Left kidney (tissue), 8 donors: ENCODE measurements around the gene CELSR2. TPM values are rescaled to one million over a fixed set of nuclear protein-coding genes. Genes with fewer than 3 reads are reported as not detected.
"Not testable (repeated sequence)": the region's sequence is repeated elsewhere in the genome, so short reads cannot be mapped to it uniquely, and the experiment has no call there.

Source experiments
- DNase-seq: peaks from one replicate; pipeline ENCODE4 v3.0.0-alpha.2; 2013
- long read RNA-seq, 8 donors: transcript quantifications; one replicate each; lab custom pipeline, GENCODE V29; 2026
- polyA plus RNA-seq: library from polyadenylated mRNA; unstranded; fragments of 120-200 nt; gene quantifications from one replicate; pipeline ENCODE4 v1.2.1, GENCODE V29; 2013; ENCODE audit not compliant: insufficient read length

Gene CELSR2, protein sequence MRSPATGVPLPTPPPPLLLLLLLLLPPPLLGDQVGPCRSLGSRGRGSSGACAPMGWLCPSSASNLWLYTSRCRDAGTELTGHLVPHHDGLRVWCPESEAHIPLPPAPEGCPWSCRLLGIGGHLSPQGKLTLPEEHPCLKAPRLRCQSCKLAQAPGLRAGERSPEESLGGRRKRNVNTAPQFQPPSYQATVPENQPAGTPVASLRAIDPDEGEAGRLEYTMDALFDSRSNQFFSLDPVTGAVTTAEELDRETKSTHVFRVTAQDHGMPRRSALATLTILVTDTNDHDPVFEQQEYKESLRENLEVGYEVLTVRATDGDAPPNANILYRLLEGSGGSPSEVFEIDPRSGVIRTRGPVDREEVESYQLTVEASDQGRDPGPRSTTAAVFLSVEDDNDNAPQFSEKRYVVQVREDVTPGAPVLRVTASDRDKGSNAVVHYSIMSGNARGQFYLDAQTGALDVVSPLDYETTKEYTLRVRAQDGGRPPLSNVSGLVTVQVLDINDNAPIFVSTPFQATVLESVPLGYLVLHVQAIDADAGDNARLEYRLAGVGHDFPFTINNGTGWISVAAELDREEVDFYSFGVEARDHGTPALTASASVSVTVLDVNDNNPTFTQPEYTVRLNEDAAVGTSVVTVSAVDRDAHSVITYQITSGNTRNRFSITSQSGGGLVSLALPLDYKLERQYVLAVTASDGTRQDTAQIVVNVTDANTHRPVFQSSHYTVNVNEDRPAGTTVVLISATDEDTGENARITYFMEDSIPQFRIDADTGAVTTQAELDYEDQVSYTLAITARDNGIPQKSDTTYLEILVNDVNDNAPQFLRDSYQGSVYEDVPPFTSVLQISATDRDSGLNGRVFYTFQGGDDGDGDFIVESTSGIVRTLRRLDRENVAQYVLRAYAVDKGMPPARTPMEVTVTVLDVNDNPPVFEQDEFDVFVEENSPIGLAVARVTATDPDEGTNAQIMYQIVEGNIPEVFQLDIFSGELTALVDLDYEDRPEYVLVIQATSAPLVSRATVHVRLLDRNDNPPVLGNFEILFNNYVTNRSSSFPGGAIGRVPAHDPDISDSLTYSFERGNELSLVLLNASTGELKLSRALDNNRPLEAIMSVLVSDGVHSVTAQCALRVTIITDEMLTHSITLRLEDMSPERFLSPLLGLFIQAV (N-terminal part only)
- polyA plus RNA-seq, result 31.8 TPM
- long read RNA-seq, donor 1, partial matches to known transcripts, result 23 of 23 reads
- long read RNA-seq, donor 1, other reads (novel, unspliced or antisense), result 0 of 23 reads
- long read RNA-seq, donor 2, result 0 reads
- long read RNA-seq, donor 3, partial matches to known transcripts, result 6 of 6 reads
- long read RNA-seq, donor 3, other reads (novel, unspliced or antisense), result 0 of 6 reads
- long read RNA-seq, donor 4, result 0 reads
- long read RNA-seq, donor 5, result 0 reads
- long read RNA-seq, donor 6, result 0 reads
- long read RNA-seq, donor 7, result 0 reads
- long read RNA-seq, donor 8, result 0 reads

DNA sequence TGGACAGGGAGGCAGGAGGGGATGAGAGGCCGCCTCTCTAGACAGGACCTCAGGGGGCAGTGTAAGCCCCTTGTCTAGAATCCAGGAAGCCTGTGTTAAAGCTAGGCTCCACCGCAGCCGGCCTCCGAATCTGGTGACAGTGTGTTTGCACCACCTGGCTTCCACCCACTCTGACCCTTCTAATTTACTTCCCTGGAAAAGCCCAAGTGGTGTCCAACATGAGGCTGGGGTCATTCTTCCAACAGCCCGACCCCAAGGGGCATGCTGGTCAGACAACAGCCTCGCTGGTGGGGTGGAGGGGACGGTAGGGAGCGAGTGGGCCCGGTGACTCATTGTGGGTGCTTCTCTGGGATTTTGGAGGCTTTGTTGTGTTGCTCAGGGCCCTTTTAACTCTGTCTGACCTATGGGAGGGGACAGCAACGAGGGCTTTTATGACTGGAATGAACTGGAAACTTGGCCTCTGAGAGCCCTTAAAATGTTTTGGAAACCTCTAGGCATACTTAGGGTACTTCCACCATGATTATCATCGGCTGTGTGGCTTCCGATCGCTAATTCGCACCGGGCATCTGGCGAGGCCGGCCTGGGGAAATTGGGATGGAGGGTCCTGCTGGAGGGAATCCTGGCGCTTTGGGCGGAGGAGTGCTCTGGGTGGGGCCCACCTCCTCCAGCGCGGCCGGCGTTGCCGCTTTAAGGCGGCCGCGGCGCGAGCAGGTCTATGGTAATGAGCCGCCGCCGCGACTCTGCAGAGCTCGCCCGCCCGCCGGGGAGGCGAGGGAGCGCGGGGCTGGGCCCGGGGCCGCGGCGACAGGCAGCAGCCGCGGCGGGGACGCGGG is at the start of gene CELSR2:
Gene CELSR2, plus strand, starts transcription at position 743 of the 833 bp plus-strand sequence. CDS start 541 bp downstream, outside the sequence.
- peak; percentile 67 for DNase-seq

DNA sequence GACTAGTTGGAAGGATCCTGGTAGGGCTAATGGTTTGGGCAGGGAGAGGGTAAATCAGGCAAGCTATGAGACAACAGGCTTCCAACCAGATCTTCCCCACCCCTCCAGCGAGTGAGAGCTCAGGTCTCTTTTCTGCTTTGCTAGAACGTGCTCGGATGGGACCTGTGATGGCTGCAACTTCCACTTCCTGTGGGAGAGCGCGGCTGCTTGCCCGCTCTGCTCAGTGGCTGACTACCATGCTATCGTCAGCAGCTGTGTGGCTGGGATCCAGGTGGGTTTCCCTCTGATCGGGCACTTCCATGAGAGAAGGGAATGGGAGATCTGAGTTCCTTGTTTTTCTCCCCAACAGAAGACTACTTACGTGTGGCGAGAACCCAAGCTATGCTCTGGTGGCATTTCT is 49.6 kb upstream of the CELSR2 start:
- no peak for DNase-seq

DNA sequence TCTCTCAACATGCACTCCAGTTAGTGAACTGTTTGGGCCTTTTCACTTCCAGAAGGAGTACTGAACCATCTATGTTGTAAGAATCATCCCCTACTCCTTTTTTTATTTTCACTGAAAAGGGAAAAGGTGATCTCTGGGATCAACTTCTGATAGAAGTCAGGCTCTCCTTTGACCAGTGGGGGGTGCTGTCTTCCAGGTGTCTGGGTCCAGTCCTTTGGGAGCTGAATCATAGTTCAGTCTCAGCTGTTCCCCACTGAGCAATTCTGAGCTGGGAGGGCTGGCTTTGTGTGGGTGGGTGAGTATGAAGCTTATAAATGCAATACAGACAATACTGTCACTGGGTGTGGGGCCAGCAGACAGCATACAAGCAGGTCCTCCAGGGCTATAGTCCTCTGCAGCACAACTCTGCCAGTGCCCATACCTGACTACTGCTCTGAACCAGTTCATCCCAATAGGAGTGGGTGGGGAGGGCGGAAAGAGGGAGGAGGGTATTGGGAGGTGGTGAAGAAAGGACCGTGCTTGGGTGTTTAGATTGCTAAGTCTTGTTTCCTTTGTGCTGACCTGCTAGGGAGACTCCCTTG is 48.1 kb upstream of the CELSR2 start:
- DNase-seq, result no peak

DNA sequence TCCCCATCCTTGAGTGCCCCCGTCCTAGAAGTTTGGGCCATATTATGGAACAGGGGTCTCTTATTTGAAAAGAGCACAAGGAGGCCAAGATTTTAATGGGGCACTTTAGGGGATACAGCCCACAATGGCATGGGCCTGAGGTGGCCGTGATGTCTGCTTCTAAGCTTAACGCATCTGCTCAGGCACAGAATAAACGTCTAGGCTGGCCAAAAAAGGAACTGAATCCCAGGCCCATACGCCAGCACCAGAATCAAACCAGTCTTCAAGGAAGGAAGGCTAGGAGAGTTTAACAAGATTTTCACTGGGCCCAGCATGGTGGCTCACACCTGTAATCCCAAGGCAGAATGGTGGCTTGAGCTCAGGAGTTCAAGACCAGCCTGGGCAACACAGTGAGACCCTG is 44.9 kb upstream of the CELSR2 start:
- no peak for DNase-seq

DNA sequence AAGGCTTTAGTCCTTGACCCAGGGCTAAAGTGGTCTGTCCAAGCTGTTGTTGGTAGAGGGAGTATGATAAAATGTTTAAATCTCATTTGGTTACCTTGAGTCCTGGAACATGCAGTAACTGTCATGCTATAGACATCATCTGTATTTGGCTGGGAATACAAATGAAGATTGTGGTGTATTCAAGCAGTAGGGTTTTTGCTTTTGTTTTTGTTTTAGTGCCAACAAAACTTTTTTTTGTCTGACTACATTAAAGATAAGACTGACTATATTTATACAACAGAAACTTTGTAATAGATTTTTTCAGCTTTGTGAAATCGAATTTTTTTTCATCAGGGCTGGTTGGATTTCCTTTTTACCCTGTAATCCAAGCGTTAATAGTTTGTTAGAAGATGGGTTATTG is 43.0 kb upstream of the CELSR2 start:
- DNase-seq, result no peak

DNA sequence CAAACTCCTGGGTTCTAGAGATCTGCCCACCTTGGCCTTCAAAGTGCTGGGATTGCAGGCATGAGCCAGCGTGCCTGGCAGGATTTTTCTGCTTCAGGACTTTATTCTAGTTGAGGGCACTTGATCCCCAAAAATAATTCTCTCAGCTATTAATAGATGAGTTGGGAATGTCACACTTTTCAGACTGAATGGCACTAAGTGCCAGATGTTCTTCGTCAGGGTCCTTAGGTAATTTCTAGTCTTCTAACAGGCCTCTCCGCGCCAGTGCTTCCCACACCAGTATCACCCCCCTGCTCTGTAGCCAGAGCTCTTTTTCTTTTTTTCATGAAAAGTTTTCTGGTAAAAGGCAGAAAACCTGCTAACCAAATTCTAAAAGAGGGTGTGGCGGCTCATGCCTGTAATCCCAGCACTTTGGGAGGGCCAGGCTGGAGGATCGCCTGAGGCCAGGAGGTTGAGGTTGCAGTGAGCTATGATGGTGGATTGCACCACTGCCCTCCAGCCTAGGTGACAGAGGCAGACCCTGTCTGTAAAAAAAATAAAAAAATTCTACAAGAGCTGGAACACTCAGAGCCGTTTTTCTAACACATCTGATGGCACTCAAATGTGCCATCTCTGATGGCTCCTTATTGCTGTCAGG is 41.8 kb upstream of the CELSR2 start:
- DNase-seq, result no peak

DNA sequence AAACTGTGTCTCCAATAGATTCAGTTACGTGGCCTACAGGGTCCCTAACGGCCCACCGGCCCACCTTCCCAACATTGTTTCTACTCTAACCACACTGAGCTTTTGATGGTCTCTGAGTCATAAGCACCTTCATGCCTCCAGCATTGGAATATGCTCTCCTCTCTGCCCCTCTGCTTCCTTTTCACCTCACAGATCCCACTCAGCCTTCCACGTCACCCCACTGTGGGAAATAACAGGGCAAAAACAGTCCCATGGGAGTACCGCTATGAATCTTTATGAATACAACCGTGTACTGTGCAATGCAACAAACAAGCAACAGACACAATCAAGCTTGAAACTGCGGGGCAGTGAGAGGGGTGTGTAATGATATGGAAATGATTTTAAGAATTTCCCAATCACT is 40.9 kb upstream of the CELSR2 start:
- DNase-seq, result no peak

DNA sequence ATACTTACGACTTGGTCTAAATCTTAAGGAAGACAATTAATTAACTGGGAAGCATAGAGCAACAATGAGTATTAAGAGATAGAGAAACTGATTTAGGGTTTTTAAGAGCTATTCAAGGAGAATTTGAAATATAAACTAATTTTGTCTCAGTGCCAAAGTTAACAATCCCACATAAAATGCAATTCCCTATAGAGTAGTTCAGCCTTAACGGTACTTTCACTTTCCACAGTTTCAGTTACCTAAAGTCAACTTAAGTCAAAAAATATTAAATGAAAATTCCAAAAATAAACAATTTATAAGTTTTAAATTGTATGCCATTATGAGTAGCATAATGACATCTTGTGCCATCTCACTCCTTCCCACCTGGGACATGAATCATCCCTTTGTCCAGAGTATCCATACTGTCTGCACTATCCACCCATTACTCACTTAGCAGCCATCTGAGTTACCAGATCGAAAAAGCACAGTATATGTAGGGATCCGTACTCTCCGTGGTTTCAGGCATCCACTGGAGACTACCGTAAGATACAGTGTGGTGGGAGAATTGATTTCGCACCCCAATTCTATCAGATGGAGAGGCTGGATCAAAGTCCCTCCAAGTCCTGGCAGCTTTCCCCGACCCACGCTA is 40.4 kb upstream of the CELSR2 start:
- no peak for DNase-seq

DNA sequence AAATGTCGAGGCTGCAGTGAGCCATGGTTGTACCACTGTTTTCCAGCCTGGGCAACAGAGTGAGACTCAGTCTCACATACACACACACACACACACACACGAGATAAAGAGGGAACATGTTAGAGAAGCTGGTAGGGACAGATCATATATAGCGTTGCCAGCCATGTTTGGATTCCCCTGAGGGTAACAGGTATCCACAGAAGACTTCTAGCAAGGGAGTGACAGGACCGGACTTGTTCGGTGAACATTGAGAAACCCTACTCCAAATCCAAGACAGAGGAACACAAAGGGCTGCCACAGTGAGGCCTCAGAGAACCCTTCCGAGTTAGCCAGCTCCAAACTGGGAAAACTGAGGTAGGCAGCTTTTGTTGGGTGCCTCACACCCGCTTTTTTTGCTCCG is 39.3 kb upstream of the CELSR2 start:
- no peak for DNase-seq

DNA sequence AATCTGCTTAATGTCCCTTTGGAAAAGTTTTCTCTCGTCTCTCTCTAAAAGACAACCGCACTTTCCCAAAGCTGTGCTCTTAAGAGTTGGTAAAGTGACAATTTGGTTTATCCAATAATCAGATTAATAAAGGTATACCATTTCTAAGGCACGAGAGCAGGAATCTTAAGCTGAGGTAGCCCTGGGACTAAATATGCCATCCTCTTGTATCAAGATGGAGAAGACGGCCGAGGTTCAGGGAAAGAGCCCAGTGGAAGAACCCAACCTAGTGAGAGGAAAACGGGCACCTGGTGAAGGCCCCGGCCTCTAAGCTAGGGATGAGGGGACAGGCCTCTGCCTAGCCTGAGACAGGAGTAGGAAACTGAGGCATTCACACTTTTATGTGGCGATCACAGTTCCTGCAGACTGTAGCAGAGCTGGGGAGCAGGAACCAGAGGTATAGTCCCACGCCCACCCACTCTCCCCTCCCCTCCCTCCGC is 36.0 kb upstream of the CELSR2 start:
- DNase-seq, result no peak

DNA sequence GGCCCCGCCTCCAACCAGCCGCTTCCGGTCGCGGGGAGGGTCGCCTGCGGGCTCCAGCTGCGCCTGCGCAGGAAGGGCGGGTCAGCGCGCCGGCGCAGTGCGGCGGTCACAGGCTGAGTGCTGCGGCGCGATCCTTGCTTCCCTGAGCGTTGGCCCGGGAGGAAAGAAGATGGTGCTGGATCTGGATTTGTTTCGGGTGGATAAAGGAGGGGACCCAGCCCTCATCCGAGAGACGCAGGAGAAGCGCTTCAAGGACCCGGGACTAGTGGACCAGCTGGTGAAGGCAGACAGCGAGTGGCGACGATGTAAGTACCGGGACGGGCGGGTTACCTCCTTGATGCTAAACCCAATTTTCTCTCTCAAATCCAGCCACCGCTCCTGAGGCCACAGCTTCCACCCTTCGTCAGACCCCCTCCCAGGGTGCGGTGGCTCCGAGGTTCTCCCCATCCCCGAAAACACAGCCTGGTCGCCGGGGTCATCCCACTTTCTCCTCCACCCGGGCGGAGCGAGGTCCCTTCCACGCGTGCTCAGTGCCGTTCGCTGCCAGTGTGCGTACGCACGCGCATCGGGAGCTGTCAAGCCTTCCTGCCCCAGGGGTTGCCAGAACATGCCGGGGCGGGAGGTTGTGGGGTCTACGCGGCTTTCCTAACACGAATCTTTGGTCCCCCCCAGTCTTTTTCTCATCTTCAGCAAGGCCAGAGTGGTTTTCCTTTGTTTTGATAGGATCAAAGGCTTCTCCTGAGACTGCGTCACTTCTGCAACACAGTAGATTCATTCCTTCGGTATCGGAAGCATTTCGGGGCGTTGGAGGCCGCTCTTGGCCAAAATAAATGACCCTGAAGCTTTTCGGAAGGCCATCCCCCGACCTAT is 35.3 kb upstream of the CELSR2 start, which contains the start of gene SARS1:
Gene SARS1, plus strand, starts transcription at position 95 of the 870 bp plus-strand sequence. Its CDS starts 75 bp downstream, at position 170.
- peak; percentile 92 for DNase-seq

DNA sequence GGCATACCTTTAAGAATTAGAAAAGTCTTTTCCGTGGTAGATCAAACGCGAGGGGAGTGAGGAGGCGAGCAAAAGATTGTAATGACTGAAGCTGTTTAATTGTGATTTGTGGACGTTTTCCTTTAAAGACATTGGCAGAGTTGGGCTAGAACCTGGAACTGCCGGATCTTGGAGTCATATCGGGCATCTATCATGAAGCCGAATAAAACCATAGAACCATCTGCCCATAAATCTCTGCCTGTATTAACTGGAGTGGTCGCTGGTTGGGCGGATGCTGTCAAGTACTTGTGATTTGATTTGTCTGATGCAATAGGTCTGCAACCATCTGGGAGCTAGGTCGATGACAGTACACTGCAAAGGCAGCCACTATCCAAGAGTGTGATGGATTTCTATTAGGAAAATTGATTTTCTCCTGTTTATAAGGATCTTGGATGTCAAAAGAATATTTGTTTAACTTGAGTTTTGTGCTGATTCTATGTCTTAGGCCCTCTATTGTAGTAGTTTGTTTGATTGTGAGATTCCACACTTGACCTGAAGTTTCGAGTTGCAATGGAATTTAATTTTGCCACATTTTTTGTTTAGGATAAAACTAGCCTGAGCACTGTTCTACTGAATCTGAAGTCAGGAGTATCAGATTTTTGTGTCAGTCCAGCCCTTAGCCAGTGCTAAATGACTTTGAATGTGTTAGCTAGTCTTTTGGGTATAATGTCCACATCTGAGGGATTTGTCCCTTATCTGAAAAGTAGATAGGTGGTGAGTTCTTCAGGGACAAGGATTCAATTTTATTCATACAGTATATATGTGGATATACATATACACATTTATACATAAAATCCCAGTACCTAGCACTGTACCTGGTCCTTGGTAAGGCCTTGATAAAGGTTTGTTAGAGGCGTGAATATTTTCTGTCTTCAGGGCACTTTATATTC is 34.4 kb upstream of the CELSR2 start:
- no peak for DNase-seq

DNA sequence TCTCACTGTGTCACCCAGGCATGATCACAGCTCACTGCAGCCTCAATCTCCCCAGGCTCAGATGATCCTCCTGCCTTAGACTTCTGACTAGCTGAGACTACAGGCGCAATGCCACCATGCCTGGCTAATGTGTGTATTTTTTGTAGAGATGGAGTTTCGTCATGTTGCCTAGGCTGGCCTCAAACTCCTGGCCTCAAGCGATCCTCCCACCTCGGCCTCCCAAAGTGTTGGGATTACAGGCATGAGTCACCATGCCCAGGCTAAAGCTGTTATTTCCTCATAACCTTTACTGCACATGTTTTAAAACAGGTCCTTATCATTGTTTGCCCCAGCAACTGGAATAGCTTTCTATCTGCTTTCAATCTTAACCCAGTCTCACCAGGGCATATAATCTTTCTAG is 32.7 kb upstream of the CELSR2 start:
- DNase-seq, result no peak

DNA sequence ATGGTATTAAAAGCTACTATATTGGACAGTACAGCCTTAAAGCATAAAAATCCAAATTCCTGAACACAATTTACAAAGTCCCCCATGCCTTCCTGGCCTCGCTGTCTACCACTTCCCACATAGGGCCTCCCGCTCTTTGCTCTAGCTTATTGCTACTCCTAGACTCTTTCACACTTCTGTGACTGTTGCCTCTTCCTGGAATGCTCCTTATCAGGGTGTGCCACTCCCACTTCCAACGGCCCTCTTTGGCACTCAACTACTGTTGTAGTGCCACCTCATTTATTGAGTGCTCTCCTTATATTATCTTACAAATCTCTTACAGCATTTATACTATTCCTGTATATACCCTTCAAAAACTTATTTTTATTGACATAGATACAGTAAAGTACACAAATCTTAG is 30.8 kb upstream of the CELSR2 start:
- DNase-seq, result no peak

DNA sequence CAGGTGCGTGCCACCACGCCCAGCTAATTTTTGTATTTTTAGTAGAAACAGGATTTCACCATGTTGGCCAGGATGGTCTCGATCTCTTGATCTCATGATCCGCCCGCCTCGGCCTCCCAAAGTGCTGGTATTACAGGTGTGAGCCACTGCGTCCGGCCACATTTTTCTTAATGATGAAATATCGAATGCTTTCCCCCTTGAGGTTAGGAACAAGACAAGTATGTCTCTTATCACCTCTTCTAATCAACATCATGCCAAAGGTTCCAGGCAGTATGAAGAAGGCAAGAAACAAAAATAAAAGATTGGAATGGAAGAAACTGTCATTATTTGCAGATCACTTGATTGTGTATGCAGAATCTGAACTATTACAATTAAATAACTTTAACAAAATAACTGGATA is 28.1 kb upstream of the CELSR2 start:
- not testable (repeated sequence) for DNase-seq

DNA sequence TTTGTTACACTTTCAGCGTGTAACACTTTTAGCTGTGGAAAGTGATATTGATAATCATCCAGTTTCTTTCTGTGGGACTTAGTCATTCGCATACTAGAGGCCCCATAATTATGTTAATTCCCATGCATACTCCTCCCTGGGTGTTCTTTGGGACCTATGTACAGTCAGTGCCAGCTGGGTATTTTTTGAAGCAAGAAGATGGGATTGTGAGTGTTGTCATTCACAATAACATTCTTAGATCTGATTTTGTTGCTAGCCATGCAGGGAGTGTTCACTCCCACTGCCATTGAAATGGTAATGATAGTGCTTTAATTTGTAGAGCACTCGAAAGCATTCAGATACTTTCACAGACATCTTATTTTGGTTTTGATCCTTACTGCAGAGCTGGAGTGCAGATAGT is 24.0 kb upstream of the CELSR2 start:
- no peak for DNase-seq
